WTC11 (cell line): ENCODE data around the gene RBM34. TPM values are rescaled to one million over a fixed set of nuclear protein-coding genes. Genes with fewer than 3 reads are reported as not detected.

Experiments
- ATAC-seq: fragments of 200-7000 bp; cut with Tn5 transposase; 2 replicates; pipeline ENCODE4 v1.10.0; 2021; ENCODE audit warnings: mild to moderate bottlenecking, moderate library complexity
- CTCF ChIA-PET: fragments of 300-600 bp; sonication (Branson Sonifier 250); formaldehyde crosslinking; loops from one replicate; lab custom pipeline; 2021; ENCODE audit warnings: antibody characterized with exemption; lab: Charles Lee
- POLR2A ChIA-PET: fragments of 350-600 bp; sonication (Branson Sonifier 250); formaldehyde crosslinking; loops from one replicate; lab custom pipeline; 2021; ENCODE audit warnings: antibody characterized with exemption; lab: Charles Lee
- DNase-seq: peaks from one replicate; pipeline ENCODE4 v3.0.0; 2021; ENCODE audit warnings: low spot score
- H3K27ac Mint-ChIP-seq: 2 replicates; pipeline ENCODE4 v1.8.0; 2021; ENCODE audit warnings: mixed read lengths
- H3K27me3 Mint-ChIP-seq: 2 replicates; pipeline ENCODE4 v1.8.0; 2021; ENCODE audit warnings: low read depth, mild to moderate bottlenecking, moderate library complexity, mixed read lengths
- H3K36me3 Mint-ChIP-seq: 2 replicates; pipeline ENCODE4 v1.8.0; 2021; ENCODE audit warnings: mixed read lengths
- H3K4me1 Mint-ChIP-seq: 2 replicates; pipeline ENCODE4 v1.8.0; 2022; ENCODE audit warnings: mixed read lengths
- H3K4me3 Mint-ChIP-seq: 2 replicates; pipeline ENCODE4 v1.8.0; 2021; ENCODE audit warnings: mild to moderate bottlenecking, moderate library complexity, mixed read lengths
- H3K9me3 Mint-ChIP-seq: 2 replicates; pipeline ENCODE4 v1.8.0; 2021; ENCODE audit warnings: mixed read lengths
- ATF1 ChIP-seq: sonication (generic); formaldehyde crosslinking; IDR thresholded peaks from 2 replicates; pipeline ENCODE4 v1.8.1; 2023; ENCODE audit warnings: mild to moderate bottlenecking, moderate library complexity, missing genetic modification reagents
- CREB1 ChIP-seq: sonication (generic); formaldehyde crosslinking; IDR thresholded peaks from 2 replicates; pipeline ENCODE4 v1.8.0; 2023; ENCODE audit warnings: mild to moderate bottlenecking, missing genetic modification reagents
- E2F1 ChIP-seq: sonication (generic); formaldehyde crosslinking; IDR thresholded peaks from 2 replicates; pipeline ENCODE4 v1.8.0; 2022; ENCODE audit warnings: mild to moderate bottlenecking, missing genetic modification reagents
- ELF4 ChIP-seq: sonication (generic); formaldehyde crosslinking; IDR thresholded peaks from 2 replicates; pipeline ENCODE4 v1.8.1; 2022; ENCODE audit warnings: low read depth, mild to moderate bottlenecking, moderate library complexity, missing genetic modification reagents
- ESRRA ChIP-seq: sonication (generic); formaldehyde crosslinking; IDR thresholded peaks from 2 replicates; pipeline ENCODE4 v1.8.1; 2022; ENCODE audit warnings: mild to moderate bottlenecking, missing genetic modification reagents, borderline replicate concordance
- ETV6 ChIP-seq: sonication (generic); formaldehyde crosslinking; IDR thresholded peaks from 2 replicates; pipeline ENCODE4 v1.8.1; 2022; ENCODE audit warnings: mild to moderate bottlenecking, missing genetic modification reagents
- FOXJ3 ChIP-seq: sonication (generic); formaldehyde crosslinking; IDR thresholded peaks from 2 replicates; pipeline ENCODE4 v1.9.0; 2021; ENCODE audit warnings: missing genetic modification reagents, mild to moderate bottlenecking, borderline replicate concordance
- FOXK1 ChIP-seq: sonication (generic); formaldehyde crosslinking; IDR thresholded peaks from 2 replicates; pipeline ENCODE4 v1.8.0; 2022; ENCODE audit warnings: mild to moderate bottlenecking, moderate library complexity, missing genetic modification reagents
- FOXP4 ChIP-seq: sonication (generic); formaldehyde crosslinking; IDR thresholded peaks from 2 replicates; pipeline ENCODE4 v1.8.0; 2022; ENCODE audit warnings: mild to moderate bottlenecking, missing genetic modification reagents
- GABPB1 ChIP-seq: sonication (generic); formaldehyde crosslinking; IDR thresholded peaks from 2 replicates; pipeline ENCODE4 v1.8.1; 2023; ENCODE audit warnings: mild to moderate bottlenecking, missing genetic modification reagents
- JUN ChIP-seq: sonication (generic); formaldehyde crosslinking; IDR thresholded peaks from 2 replicates; pipeline ENCODE4 v1.8.0; 2023; ENCODE audit warnings: mild to moderate bottlenecking, missing genetic modification reagents
- NFATC4 ChIP-seq: fragments of 250-450 bp; sonication (Bioruptor Pico); IDR thresholded peaks from 2 replicates; pipeline ENCODE4 v1.9.0; 2021; ENCODE audit warnings: mild to moderate bottlenecking
- NFE2L1 ChIP-seq: sonication (generic); formaldehyde crosslinking; IDR thresholded peaks from 2 replicates; pipeline ENCODE4 v1.8.1; 2023; ENCODE audit warnings: missing genetic modification reagents
- NFYB ChIP-seq: sonication (generic); formaldehyde crosslinking; conservative IDR thresholded peaks from 2 replicates; pipeline ENCODE4 v1.8.0; 2022; ENCODE audit warnings: low read depth, missing genetic modification reagents
- NR2C2 ChIP-seq: sonication (generic); formaldehyde crosslinking; IDR thresholded peaks from 2 replicates; pipeline ENCODE4 v1.8.0; 2022; ENCODE audit warnings: mild to moderate bottlenecking, missing genetic modification reagents
- OVOL2 ChIP-seq: fragments of 250-450 bp; sonication (Bioruptor Pico); IDR thresholded peaks from 2 replicates; pipeline ENCODE4 v1.9.0; 2021; ENCODE audit warnings: mild to moderate bottlenecking, borderline replicate concordance
- PRDM15 ChIP-seq: sonication (generic); formaldehyde crosslinking; IDR thresholded peaks from 2 replicates; pipeline ENCODE4 v1.8.0; 2022; ENCODE audit warnings: missing genetic modification reagents
- SMAD4 ChIP-seq: sonication (generic); formaldehyde crosslinking; IDR thresholded peaks from 2 replicates; pipeline ENCODE4 v1.8.0; 2022; ENCODE audit warnings: mild to moderate bottlenecking, missing genetic modification reagents
- TCF7 ChIP-seq: sonication (generic); formaldehyde crosslinking; IDR thresholded peaks from 2 replicates; pipeline ENCODE4 v1.8.0; 2022; ENCODE audit warnings: mild to moderate bottlenecking, low read depth, missing genetic modification reagents, moderate library complexity
- TEAD1 ChIP-seq: sonication (generic); formaldehyde crosslinking; IDR thresholded peaks from 2 replicates; pipeline ENCODE4 v1.8.0; 2022; ENCODE audit warnings: mild to moderate bottlenecking, missing genetic modification reagents
- ZNF121 ChIP-seq: sonication (generic); formaldehyde crosslinking; IDR thresholded peaks from 2 replicates; pipeline ENCODE4 v1.8.0; 2023; ENCODE audit warnings: missing genetic modification reagents
- ZNF219 ChIP-seq: sonication (generic); formaldehyde crosslinking; IDR thresholded peaks from 2 replicates; pipeline ENCODE4 v1.8.0; 2023; ENCODE audit warnings: missing genetic modification reagents, mild to moderate bottlenecking, borderline replicate concordance
- ZNF232 ChIP-seq: sonication (generic); formaldehyde crosslinking; IDR thresholded peaks from 2 replicates; pipeline ENCODE4 v1.8.0; 2022; ENCODE audit warnings: mild to moderate bottlenecking, missing genetic modification reagents
- ZSCAN18 ChIP-seq: fragments of 250-450 bp; sonication (Bioruptor Pico); IDR thresholded peaks from 2 replicates; pipeline ENCODE4 v2.1.2; 2022; ENCODE audit warnings: mild to moderate bottlenecking, moderate library complexity
- total RNA-seq: library from RNA; stranded (reverse); gene quantifications from 3 replicates; pipeline ENCODE4 v1.2.3, GENCODE V29; 2021

The RBM34 gene
- total RNA-seq, 1 experiment from 2014 or later = 112 TPM

GRCh38 chr1:235206533-235207208 lies 45.6 kb upstream of the RBM34 start:
- Mint-ChIP-seq H3K36me3 (peaks cover 20% of the 10 kb centered on the region), H3K27ac (peak overlapping the region; percentile 38), H3K4me1 (peaks cover 9% of the 10 kb centered on the region), H3K27me3 (no peaks in the 10 kb centered on the region), H3K9me3 (no peaks in the 10 kb centered on the region), H3K4me3 (no peak overlapping the region)
- ATAC-seq = no peak
- POLR2A ChIA-PET = no interaction called here
- no peak for DNase-seq
- TF ChIP-seq ZNF232 (CRISPR knock-in tag) = no peak
- no peak for TF ChIP-seq FOXP4 (CRISPR knock-in tag)
- no peak for TF ChIP-seq NFE2L1
- no peak for TF ChIP-seq ATF1 (CRISPR knock-in tag)
- no peak for TF ChIP-seq TCF7 (CRISPR knock-in tag)
- TF ChIP-seq ELF4 (CRISPR knock-in tag) = no peak
- TF ChIP-seq FOXJ3 (CRISPR knock-in tag) = no peak
- TF ChIP-seq PRDM15 (CRISPR knock-in tag) = no peak
- no peak for TF ChIP-seq OVOL2 (CRISPR knock-in tag)
- no peak for TF ChIP-seq ETV6 (CRISPR knock-in tag)
- no peak for TF ChIP-seq SMAD4
- TF ChIP-seq ESRRA = no peak
- TF ChIP-seq JUN (CRISPR knock-in tag) = no peak
- TF ChIP-seq ZNF121 = no peak
- TF ChIP-seq, all 79 proteins: peak for 0
- CTCF ChIA-PET = no interaction called here

GRCh38 chr1:235205687-235206086 lies 44.6 kb upstream of the RBM34 start:
- H3K36me3 Mint-ChIP-seq = peaks cover 13% of the 10 kb centered on the region
- DNase-seq (no peak), ATAC-seq (no peak)
- no peak overlapping the region for H3K27ac Mint-ChIP-seq
- CTCF ChIA-PET = no interaction called here
- no peaks in the 10 kb centered on the region for H3K27me3 Mint-ChIP-seq
- no peak overlapping the region for H3K4me3 Mint-ChIP-seq
- peaks cover 9% of the 10 kb centered on the region for H3K4me1 Mint-ChIP-seq
- POLR2A ChIA-PET = no interaction called here
- no peaks in the 10 kb centered on the region for H3K9me3 Mint-ChIP-seq
- TF ChIP-seq ZSCAN18 (CRISPR knock-in tag) (no peak), NFYB (CRISPR knock-in tag) (no peak), E2F1 (no peak), GABPB1 (CRISPR knock-in tag) (no peak), NFATC4 (CRISPR knock-in tag) (no peak), NR2C2 (no peak), TEAD1 (CRISPR knock-in tag) (no peak), CREB1 (no peak), NFE2L1 (no peak), FOXK1 (CRISPR knock-in tag) (no peak), ZNF219 (no peak)
